HUES6 (cell line): ENCODE data around the gene ARHGEF17.

Experiments used
- H3K27ac ChIP-seq: 2 replicates; pipeline ENCODE4 v1.7.0; 2013; ENCODE audit warnings: low read depth, mild to moderate bottlenecking, low read length, inconsistent platforms
- H3K27me3 ChIP-seq: 2 replicates; pipeline ENCODE4 v1.6.1; 2013; ENCODE audit warnings: low read length; ENCODE audit not compliant: control insufficient read depth, insufficient read depth
- H3K36me3 ChIP-seq: 2 replicates; pipeline ENCODE4 v1.6.1; 2013; ENCODE audit warnings: low read length; ENCODE audit not compliant: control insufficient read depth, insufficient read depth
- H3K4me1 ChIP-seq: 2 replicates; pipeline ENCODE4 v1.6.1; 2013; ENCODE audit warnings: low read length; ENCODE audit not compliant: control insufficient read depth, insufficient read depth
- H3K4me3 ChIP-seq: 2 replicates; pipeline ENCODE4 v1.5.1; 2013; ENCODE audit warnings: low read depth, low read length
- H3K9ac ChIP-seq: one replicate; pipeline ENCODE4 v1.6.1; 2013; ENCODE audit warnings: mild to moderate bottlenecking, low read length
- H3K9me3 ChIP-seq: 2 replicates; pipeline ENCODE4 v1.6.1; 2013; ENCODE audit warnings: low read depth, low read length; ENCODE audit not compliant: control insufficient read depth, insufficient read depth

ARHGEF17 gene

GRCh38 chr11:73350908-73351636, 43.0 kb downstream of the ARHGEF17 start:
- H3K9ac ChIP-seq: no peak overlapping the region

GRCh38 chr11:73353422-73353821, 45.3 kb downstream of the ARHGEF17 start:
- Histone ChIP-seq H3K4me1 (0 out of 2 replicates have a peak, but pooled peaks cover 3% of the 10 kb centered on the region), H3K4me3 (no peak overlapping the region), H3K9me3 (no peaks in the 10 kb centered on the region), H3K36me3 (0 out of 2 replicates have a peak, but pooled peaks cover 4% of the 10 kb centered on the region), H3K27ac (no peak overlapping the region), H3K27me3 (no peaks in the 10 kb centered on the region), H3K9ac (no peak overlapping the region)

More at GRCh38 chr11:73350908-73351636, 43.0 kb downstream of the ARHGEF17 start:
- Histone ChIP-seq H3K4me1 (0 out of 2 replicates have a peak, but pooled peaks cover 3% of the 10 kb centered on the region), H3K36me3 (no peaks in the 10 kb centered on the region), H3K9me3 (no peaks in the 10 kb centered on the region), H3K27ac (no peak overlapping the region), H3K4me3 (no peak overlapping the region), H3K27me3 (no peaks in the 10 kb centered on the region)

- 0 out of 2 replicates have a peak, but pooled peaks cover 3% of the 10 kb centered on the region for H3K4me1 ChIP-seq
- peaks cover 7% of the 10 kb centered on the region; the same call in 1 of the 2 replicates for H3K36me3 ChIP-seq
- H3K4me3 ChIP-seq: no peak overlapping the region
- H3K27ac ChIP-seq: no peak overlapping the region
- no peaks in the 10 kb centered on the region for H3K9me3 ChIP-seq
- H3K9ac ChIP-seq: no peak overlapping the region
- no peaks in the 10 kb centered on the region for H3K27me3 ChIP-seq
Measured at GRCh38 chr11:73355109-73355508, 47.0 kb downstream of the ARHGEF17 start.

GRCh38 chr11:73356979-73357860, 49.1 kb downstream of the ARHGEF17 start:
- no peaks in the 10 kb centered on the region for H3K27me3 ChIP-seq
- no peak overlapping the region for H3K27ac ChIP-seq
- no peak overlapping the region for H3K9ac ChIP-seq
- no peaks in the 10 kb centered on the region for H3K9me3 ChIP-seq
- no peaks in the 10 kb centered on the region for H3K4me1 ChIP-seq
- peaks cover 13% of the 10 kb centered on the region; the same call in 1 of the 2 replicates for H3K36me3 ChIP-seq
- H3K4me3 ChIP-seq: no peak overlapping the region

- H3K4me1 ChIP-seq: 0 out of 2 replicates have a peak, but pooled peaks cover 4% of the 10 kb centered on the region
- no peak overlapping the region for H3K9ac ChIP-seq
- peaks cover 4% of the 10 kb centered on the region for H3K27me3 ChIP-seq
- no peak overlapping the region for H3K4me3 ChIP-seq
- H3K9me3 ChIP-seq: no peaks in the 10 kb centered on the region
- H3K27ac ChIP-seq: no peak overlapping the region
- peaks cover 13% of the 10 kb centered on the region; the same call in 1 of the 2 replicates for H3K36me3 ChIP-seq
Measured at GRCh38 chr11:73358071-73358470, 50.0 kb downstream of the ARHGEF17 start.

- no peak overlapping the region for H3K27ac ChIP-seq
- H3K9ac ChIP-seq: no peak overlapping the region
- H3K9me3 ChIP-seq: no peaks in the 10 kb centered on the region
- H3K27me3 ChIP-seq: peaks cover 7% of the 10 kb centered on the region
- H3K36me3 ChIP-seq: peaks cover 19% of the 10 kb centered on the region; the same call in 1 of the 2 replicates
- H3K4me3 ChIP-seq: no peak overlapping the region
- H3K4me1 ChIP-seq: 0 out of 2 replicates have a peak, but pooled peaks cover 4% of the 10 kb centered on the region
Measured at GRCh38 chr11:73359341-73359740, 51.3 kb downstream of the ARHGEF17 start.

GRCh38 chr11:73359930-73360742, 52.1 kb downstream of the ARHGEF17 start:
- H3K27me3 ChIP-seq: peaks cover 7% of the 10 kb centered on the region
- no peak overlapping the region for H3K27ac ChIP-seq
- no peak overlapping the region for H3K9ac ChIP-seq
- peaks cover 21% of the 10 kb centered on the region; the same call in 1 of the 2 replicates for H3K36me3 ChIP-seq
- no peaks in the 10 kb centered on the region for H3K9me3 ChIP-seq
- no peak overlapping the region for H3K4me3 ChIP-seq
- 0 out of 2 replicates have a peak, but pooled peaks cover 4% of the 10 kb centered on the region for H3K4me1 ChIP-seq

GRCh38 chr11:73360743-73361369, 52.8 kb downstream of the ARHGEF17 start:
- Histone ChIP-seq H3K9ac (no peak overlapping the region), H3K27me3 (peaks cover 7% of the 10 kb centered on the region), H3K9me3 (no peaks in the 10 kb centered on the region), H3K4me1 (0 out of 2 replicates have a peak, but pooled peaks cover 4% of the 10 kb centered on the region), H3K4me3 (no peak overlapping the region), H3K27ac (no peak overlapping the region), H3K36me3 (peaks cover 28% of the 10 kb centered on the region; the same call in 1 of the 2 replicates)

GRCh38 chr11:73361953-73362776, 54.1 kb downstream of the ARHGEF17 start:
- Histone ChIP-seq H3K27ac (no peak overlapping the region), H3K27me3 (peaks cover 7% of the 10 kb centered on the region), H3K4me1 (0 out of 2 replicates have a peak, but pooled peaks cover 4% of the 10 kb centered on the region), H3K36me3 (peaks cover 30% of the 10 kb centered on the region; the same call in 1 of the 2 replicates), H3K9me3 (no peaks in the 10 kb centered on the region), H3K4me3 (peak overlapping the region; percentile 45), H3K9ac (no peak overlapping the region)
